Endothelial cell of umbilical vein (primary cell): ENCODE data around the gene PYCR2. TPM values are rescaled to one million over a fixed set of nuclear protein-coding genes. Genes with fewer than 3 reads are reported as not detected.

Source experiments
- BruUV-seq: library from RNA; stranded (reverse); fragments of 400-500 nt; replicated peaks from 2 replicates; lab custom pipeline; 2021; lab: Mats Ljungman, UMichigan
- CTCF ChIA-PET: fragments of 300-600, 350-600 bp; sonication (Branson Sonifier 250); formaldehyde crosslinking; loops from one replicate; lab custom pipeline; 2021; ENCODE audit warnings: antibody characterized with exemption, inconsistent platforms; lab: Charles Lee
- POLR2A ChIA-PET: fragments of 300-600, 350-600 bp; sonication (Branson Sonifier 250); formaldehyde crosslinking; loops from one replicate; lab custom pipeline; 2021; ENCODE audit warnings: antibody characterized with exemption, inconsistent platforms; lab: Charles Lee
- DNase-seq: peaks from one replicate; pipeline ENCODE4 v3.0.0-alpha.2; 2011; ENCODE audit warnings: low read depth, low spot score
- FAIRE-seq: peaks from 2 replicates; lab custom pipeline; 2011; peaks lifted over from hg19 to GRCh38; lab: Jason Lieb, UNC
- H2AFZ ChIP-seq: 2 replicates; pipeline ENCODE4 v1.6.0; 2012; ENCODE audit warnings: low read depth, low read length, control low read depth, inconsistent platforms
- H3K27ac ChIP-seq: 2 replicates; pipeline ENCODE4 v1.5.1; 2011; ENCODE audit warnings: low read depth, mild to moderate bottlenecking, control low read depth, low read length, moderate library complexity; ENCODE audit not compliant: insufficient read depth
- H3K27me3 ChIP-seq, 2 experiments: 2 replicates each; pipeline versions ENCODE4 v1.6.0 to v1.6.1; 2011; ENCODE audit warnings: low read length in 2 of 2, mixed read lengths in 1 of 2; ENCODE audit not compliant: control insufficient read depth in 2 of 2, insufficient read depth in 2 of 2
- H3K36me3 ChIP-seq, 2 experiments: 2 replicates in 1 of 2; 3 replicates in 1 of 2; pipeline ENCODE4 v1.5.1; 2011; ENCODE audit warnings: low read length in 2 of 2, mild to moderate bottlenecking in 1 of 2, moderate library complexity in 1 of 2; ENCODE audit not compliant: control insufficient read depth in 2 of 2, insufficient read depth in 2 of 2; ENCODE audit errors: extremely low read depth in 1 of 2
- H3K4me1 ChIP-seq: 3 replicates; pipeline ENCODE4 v1.5.1; 2011; ENCODE audit warnings: mild to moderate bottlenecking, low read length; ENCODE audit not compliant: control insufficient read depth, insufficient read depth; ENCODE audit errors: extremely low read depth
- H3K4me2 ChIP-seq: 2 replicates; pipeline ENCODE4 v1.6.1; 2011; ENCODE audit warnings: low read length, control low read depth, mixed read lengths; ENCODE audit not compliant: insufficient read depth
- H3K4me3 ChIP-seq, 3 experiments: fragments of 200-600 bp in 1 of 3; sonication (generic), shearing (Covaris generic) in 1 of 3; replicated peaks in 1 of 3; 2 replicates each; pipeline ENCODE4 v1.5.1; 2011 to 2016; ENCODE audit warnings: control low read depth in 3 of 3, low read length in 3 of 3, mild to moderate bottlenecking in 2 of 3, inconsistent platforms in 1 of 3, low read depth in 1 of 3, moderate library complexity in 1 of 3; ENCODE audit not compliant: insufficient read depth in 1 of 3
- H3K79me2 ChIP-seq: 2 replicates; pipeline ENCODE4 v1.6.0; 2012; ENCODE audit warnings: low read length, inconsistent platforms; ENCODE audit not compliant: control insufficient read depth, insufficient read depth
- H3K9ac ChIP-seq: replicated peaks from 2 replicates; pipeline ENCODE3; 2011; ENCODE audit warnings: low read length, control low read depth; ENCODE audit not compliant: insufficient read depth; ENCODE audit errors: extremely low read depth
- H3K9me1 ChIP-seq: replicated peaks from 3 replicates; pipeline ENCODE4 v1.6.0; 2011; ENCODE audit warnings: mild to moderate bottlenecking, low read length; ENCODE audit not compliant: control insufficient read depth, insufficient read depth; ENCODE audit errors: extremely low read depth
- H3K9me3 ChIP-seq: replicated peaks from 2 replicates; pipeline ENCODE4 v1.5.1; 2012; ENCODE audit warnings: low read length, inconsistent platforms; ENCODE audit not compliant: control insufficient read depth, insufficient read depth
- H4K20me1 ChIP-seq: replicated peaks from 2 replicates; pipeline ENCODE3; 2011; ENCODE audit warnings: mild to moderate bottlenecking, low read length; ENCODE audit not compliant: control insufficient read depth, insufficient read depth; ENCODE audit errors: extremely low read depth
- EZH2 ChIP-seq: IDR thresholded peaks from 2 replicates; pipeline ENCODE4 v1.6.1; 2012; ENCODE audit warnings: borderline replicate concordance, low read depth, mild to moderate bottlenecking, moderate library complexity, low read length, inconsistent platforms; ENCODE audit not compliant: severe bottlenecking
- FOS ChIP-seq: IDR thresholded peaks from 2 replicates; pipeline ENCODE4 v1.6.1; 2011; ENCODE audit warnings: mild to moderate bottlenecking, low read length, moderate library complexity, borderline replicate concordance; ENCODE audit not compliant: insufficient read depth
- GATA2 ChIP-seq: IDR thresholded peaks from 2 replicates; pipeline ENCODE4 v1.7.0; 2011; ENCODE audit warnings: low read depth, mild to moderate bottlenecking, moderate library complexity, mixed read lengths, low read length; ENCODE audit not compliant: insufficient read length, insufficient read depth
- JUN ChIP-seq: IDR thresholded peaks from 2 replicates; pipeline ENCODE4 v1.6.1; 2011; ENCODE audit warnings: borderline replicate concordance, low read depth; ENCODE audit not compliant: insufficient read length, insufficient read depth
- MAX ChIP-seq: IDR thresholded peaks from 2 replicates; pipeline ENCODE4 v1.6.1; 2011; ENCODE audit not compliant: insufficient read depth, insufficient read length
- MYC ChIP-seq: IDR thresholded peaks from one replicate; pipeline ENCODE4 v1.6.1; 2011; ENCODE audit warnings: mild to moderate bottlenecking, low read depth, low read length
- POLR2A ChIP-seq: IDR thresholded peaks from 2 replicates; pipeline ENCODE4 v1.6.1; 2012; ENCODE audit warnings: low read depth, mild to moderate bottlenecking, control low read depth, low read length
- POLR2AphosphoS5 ChIP-seq: IDR thresholded peaks from 2 replicates; pipeline ENCODE4 v1.6.1; 2012; ENCODE audit warnings: low read depth, mild to moderate bottlenecking, control low read depth, low read length, moderate library complexity; ENCODE audit not compliant: insufficient read depth
- dilution Hi-C: fragments of 300-500 bp; cut with MboI; formaldehyde crosslinking; loops from one replicate; pipeline ENCODE4 v1.15.0; 2019; ENCODE audit warnings: low sequenced_read_pairs; ENCODE audit not compliant: extremely low pct_ligation_motif_present
- intact Hi-C: fragments of 100-400 bp; cut with micrococcal nuclease; formaldehyde crosslinking; loops from one replicate; pipeline ENCODE4 v1.10.0; 2022
- polyA plus RNA-seq, 4 experiments: library from polyadenylated mRNA; depleted of rRNA in 3 of 4; stranded (reverse) in 3 of 4; unstranded in 1 of 4; fragments of >200 nt; gene quantifications; 2 replicates each; pipeline versions ENCODE4 v1.2.1 to v1.2.3, GENCODE V29; 2011 to 2012; ENCODE audit warnings: missing spikeins in 1 of 4
- total RNA-seq: library from RNA; stranded (reverse); gene quantifications from 2 replicates; pipeline ENCODE4 v1.2.3, GENCODE V29; 2021
- TF ChIP-seq, protein P1 (sequence below), 2 donors: IDR thresholded peaks; 1 replicate in 1 of 2; 2 replicates in 1 of 2; pipeline ENCODE4 v1.5.1; 2011; ENCODE audit warnings: low read length in 2 of 2, mild to moderate bottlenecking in 2 of 2, moderate library complexity in 2 of 2, control low read depth in 1 of 2, inconsistent platforms in 1 of 2, low read depth in 1 of 2; ENCODE audit not compliant: insufficient read depth in 1 of 2; ENCODE audit errors: extremely low read depth in 1 of 2

Gene PYCR2
- total and polyA plus RNA-seq, 2 donors (not counting 3 experiments of a cell fraction or from before 2014, with no cell fraction given), result 64.6 to 65.1 TPM

- dilution Hi-C loops (no loop called here), intact Hi-C loops (no loop called here)
- TF ChIP-seq EZH2 (no peak), GATA2 (no peak), FOS (no peak), MAX (no peak), POLR2AphosphoS5 (no peak), JUN (no peak), MYC (no peak), POLR2A (no peak)
- TF ChIP-seq, protein P1, sequence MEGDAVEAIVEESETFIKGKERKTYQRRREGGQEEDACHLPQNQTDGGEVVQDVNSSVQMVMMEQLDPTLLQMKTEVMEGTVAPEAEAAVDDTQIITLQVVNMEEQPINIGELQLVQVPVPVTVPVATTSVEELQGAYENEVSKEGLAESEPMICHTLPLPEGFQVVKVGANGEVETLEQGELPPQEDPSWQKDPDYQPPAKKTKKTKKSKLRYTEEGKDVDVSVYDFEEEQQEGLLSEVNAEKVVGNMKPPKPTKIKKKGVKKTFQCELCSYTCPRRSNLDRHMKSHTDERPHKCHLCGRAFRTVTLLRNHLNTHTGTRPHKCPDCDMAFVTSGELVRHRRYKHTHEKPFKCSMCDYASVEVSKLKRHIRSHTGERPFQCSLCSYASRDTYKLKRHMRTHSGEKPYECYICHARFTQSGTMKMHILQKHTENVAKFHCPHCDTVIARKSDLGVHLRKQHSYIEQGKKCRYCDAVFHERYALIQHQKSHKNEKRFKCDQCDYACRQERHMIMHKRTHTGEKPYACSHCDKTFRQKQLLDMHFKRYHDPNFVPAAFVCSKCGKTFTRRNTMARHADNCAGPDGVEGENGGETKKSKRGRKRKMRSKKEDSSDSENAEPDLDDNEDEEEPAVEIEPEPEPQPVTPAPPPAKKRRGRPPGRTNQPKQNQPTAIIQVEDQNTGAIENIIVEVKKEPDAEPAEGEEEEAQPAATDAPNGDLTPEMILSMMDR (IDR thresholded peaks at IDR 0.05; ENCODE audit: extremely low read depth in 1 of 2, insufficient read depth in 1 of 2, low read depth in 1 of 2, low read length in 2 of 2), result no peak
- H2AFZ ChIP-seq, result no peak overlapping the region
- ChIA-PET CTCF (interaction anchor here (0.7 to 1.1 kb wide), 2 partner anchors 9 to 26 kb away, joined by 3 read pairs; partner anchors contain the start of gene TMEM63A), POLR2A (no interaction called here)
- H3K4me2 ChIP-seq, result no peak overlapping the region
- DNase-seq (no peak), FAIRE-seq (no peak)
- no peaks in the 10 kb centered on the region for H3K9me1 ChIP-seq
- H3K27ac ChIP-seq, result no peak overlapping the region
- no peaks in the 10 kb centered on the region for H3K4me1 ChIP-seq
- no peaks in the 10 kb centered on the region for H3K27me3 ChIP-seq
- H3K36me3 ChIP-seq, result peaks cover 0 to 5% of the 10 kb centered on the region in 2 experiments
- H3K4me3 ChIP-seq, result no peak overlapping the region
- H3K9me3 ChIP-seq, result no peaks in the 10 kb centered on the region
- H3K9ac ChIP-seq, result no peak overlapping the region
- H4K20me1 ChIP-seq, result no peaks in the 10 kb centered on the region
- no peaks in the 10 kb centered on the region for H3K79me2 ChIP-seq
- BruUV-seq, result no TSS peak
Observed at GRCh38 chr1:225873281-225873850, 50.7 kb downstream of the PYCR2 start.
